ENCODE measurements around the gene PABPC1L2B.
"Not testable (repeated sequence)": the region's sequence is repeated elsewhere in the genome, so short reads cannot be mapped to it uniquely, and the experiment has no call there.

PABPC1L2B gene

DNA sequence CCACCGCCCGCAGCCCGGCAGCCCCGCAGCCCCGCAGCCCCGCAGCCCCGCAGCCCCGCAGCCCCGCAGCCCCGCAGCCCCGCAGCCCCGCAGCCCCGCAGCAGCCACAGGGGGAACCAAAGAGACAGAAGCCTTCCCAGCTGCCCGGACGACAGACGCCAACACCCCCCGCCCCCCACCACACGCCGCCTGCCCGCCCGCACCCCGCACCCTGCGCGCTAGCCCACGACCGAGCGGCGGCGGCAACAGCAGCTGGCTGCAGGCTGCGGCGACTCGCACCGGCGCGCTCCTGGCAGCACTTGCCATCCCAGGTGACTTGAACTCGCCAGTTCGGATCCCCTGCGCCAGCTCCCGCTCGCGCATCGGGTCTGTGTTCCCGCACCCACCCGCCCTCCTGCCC, at the start of gene PABPC1L2B:
PABPC1L2B (plus strand) TSS at position 207 of the 400 bp plus-strand sequence. CDS start 704 bp downstream, outside the sequence.
- H3K9ac ChIP-seq; H3K4me1 ChIP-seq (ENCODE audit: low read depth, poor library complexity, severe bottlenecking); H3K4me3 ChIP-seq (IDR thresholded peaks at IDR 0.05; ENCODE audit: insufficient read depth, low read depth, low read length); H3K27ac ChIP-seq; H3K27me3 ChIP-seq (ENCODE audit: insufficient read depth, low read depth); H4K20me1 ChIP-seq (ENCODE audit: insufficient read depth); H3K4me2 ChIP-seq; H3K36me3 ChIP-seq (ENCODE audit: insufficient read depth); H3K79me2 ChIP-seq (ENCODE audit: insufficient read depth, low read depth); H2AFZ ChIP-seq (ENCODE audit: low read depth): not testable (repeated sequence)

DNA sequence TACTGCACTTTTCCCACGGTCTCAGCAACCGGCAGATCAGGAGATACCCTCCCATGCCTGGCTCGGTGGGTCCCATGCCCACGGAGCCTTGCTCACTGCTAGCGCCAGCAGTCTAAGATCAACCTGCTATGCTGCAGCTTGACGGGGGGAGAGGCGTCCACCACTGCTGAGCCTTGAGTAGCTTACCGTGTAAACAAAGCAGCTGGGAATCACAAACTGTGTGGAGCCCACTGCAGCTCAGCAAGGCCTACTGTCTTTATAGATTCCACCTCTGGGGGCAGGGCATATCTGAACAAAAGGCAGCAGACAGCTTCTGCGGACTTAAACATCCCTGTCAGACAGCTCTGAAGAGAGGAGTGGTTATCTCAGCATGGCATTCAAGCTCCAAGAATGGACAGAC, 42.8 kb upstream of the PABPC1L2B start:
- not testable (repeated sequence) for H3K79me2 ChIP-seq (ENCODE audit: insufficient read depth, low read depth); H4K20me1 ChIP-seq (ENCODE audit: insufficient read depth); H3K27ac ChIP-seq; H3K27me3 ChIP-seq (ENCODE audit: insufficient read depth, low read depth); H3K4me1 ChIP-seq (ENCODE audit: low read depth, poor library complexity, severe bottlenecking); H3K4me2 ChIP-seq; H2AFZ ChIP-seq (ENCODE audit: low read depth); H3K9ac ChIP-seq; H3K4me3 ChIP-seq (IDR thresholded peaks at IDR 0.05; ENCODE audit: insufficient read depth, low read depth, low read length); H3K36me3 ChIP-seq (ENCODE audit: insufficient read depth)

DNA sequence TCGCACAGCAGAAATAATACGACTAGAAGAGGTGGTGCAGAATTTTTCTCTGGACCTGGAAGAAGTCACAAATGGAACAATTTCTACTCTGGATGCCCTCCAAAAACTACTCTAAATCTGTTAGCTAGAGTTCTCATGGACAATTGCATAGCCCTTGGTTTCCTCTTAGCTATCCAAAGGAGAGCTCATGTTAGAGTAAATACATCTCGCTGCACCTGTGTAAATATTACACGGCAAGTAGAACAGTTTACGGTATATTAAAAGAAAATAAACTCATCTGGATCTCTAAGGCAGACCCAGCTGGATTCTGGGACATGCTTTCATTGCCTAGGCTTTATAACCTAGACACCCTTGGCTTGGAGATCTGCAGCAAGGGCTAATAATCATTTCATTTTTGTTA, 30.9 kb upstream of the PABPC1L2B start:
- not testable (repeated sequence) for H4K20me1 ChIP-seq (ENCODE audit: insufficient read depth); H3K4me3 ChIP-seq (IDR thresholded peaks at IDR 0.05; ENCODE audit: insufficient read depth, low read depth, low read length); H3K27me3 ChIP-seq (ENCODE audit: insufficient read depth, low read depth); H3K9ac ChIP-seq; H3K36me3 ChIP-seq (ENCODE audit: insufficient read depth); H2AFZ ChIP-seq (ENCODE audit: low read depth); H3K79me2 ChIP-seq (ENCODE audit: insufficient read depth, low read depth); H3K4me2 ChIP-seq; H3K27ac ChIP-seq; H3K4me1 ChIP-seq (ENCODE audit: low read depth, poor library complexity, severe bottlenecking)

DNA sequence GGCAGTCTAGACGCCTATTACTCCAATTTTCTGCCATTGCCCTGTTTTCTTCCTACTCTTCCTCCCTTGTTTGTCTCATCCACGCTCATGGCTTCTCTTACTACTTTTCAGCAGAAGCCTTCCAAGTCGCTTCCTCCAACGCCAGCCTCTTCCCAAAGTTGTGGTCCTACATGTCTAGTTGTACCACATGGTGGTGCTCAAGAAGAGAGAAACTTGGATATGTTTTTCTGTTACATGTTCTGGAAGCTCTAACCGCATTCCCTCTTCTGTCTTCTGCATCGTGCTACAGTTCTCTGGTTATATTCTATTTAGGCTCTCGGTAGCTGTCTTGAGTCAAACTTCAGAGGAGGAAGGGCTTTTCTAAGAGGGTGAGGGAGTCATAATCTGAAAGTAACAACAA, 27.9 kb upstream of the PABPC1L2B start:
- not testable (repeated sequence) for H3K9ac ChIP-seq; H4K20me1 ChIP-seq (ENCODE audit: insufficient read depth); H3K4me2 ChIP-seq; H3K79me2 ChIP-seq (ENCODE audit: insufficient read depth, low read depth); H3K4me3 ChIP-seq (IDR thresholded peaks at IDR 0.05; ENCODE audit: insufficient read depth, low read depth, low read length); H2AFZ ChIP-seq (ENCODE audit: low read depth); H3K27me3 ChIP-seq (ENCODE audit: insufficient read depth, low read depth); H3K36me3 ChIP-seq (ENCODE audit: insufficient read depth); H3K27ac ChIP-seq; H3K4me1 ChIP-seq (ENCODE audit: low read depth, poor library complexity, severe bottlenecking)

DNA sequence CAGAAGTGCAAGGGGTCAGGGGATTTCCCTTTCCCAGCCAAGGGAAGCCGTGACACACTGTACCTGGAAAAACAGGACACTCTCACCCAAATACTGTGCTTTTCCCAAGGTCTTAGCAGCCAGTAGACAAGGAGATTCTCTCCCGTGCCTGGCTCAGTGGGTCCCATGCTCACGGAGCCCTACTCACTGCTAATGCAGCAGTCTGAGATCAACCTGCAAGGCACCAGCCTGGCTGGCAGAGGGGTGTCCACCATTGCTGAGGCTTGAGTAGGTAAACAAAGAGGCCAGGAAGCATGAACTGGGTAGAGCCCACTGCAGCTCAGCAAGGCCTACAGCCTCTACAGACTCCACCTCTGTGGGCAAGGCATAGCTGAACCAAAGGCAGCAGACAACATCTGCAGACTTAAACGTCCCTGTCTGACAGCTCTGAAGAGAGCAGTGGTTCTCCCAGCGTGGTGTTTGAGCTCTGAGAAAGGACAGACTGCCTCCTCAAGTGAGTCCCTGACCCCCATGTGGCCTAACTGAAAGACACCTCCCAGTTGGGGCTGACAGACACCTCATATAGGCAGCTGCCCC, 21.8 kb upstream of the PABPC1L2B start:
- not testable (repeated sequence) for H2AFZ ChIP-seq (ENCODE audit: low read depth); H3K27me3 ChIP-seq (ENCODE audit: insufficient read depth, low read depth); H3K79me2 ChIP-seq (ENCODE audit: insufficient read depth, low read depth); H3K4me2 ChIP-seq; H3K4me1 ChIP-seq (ENCODE audit: low read depth, poor library complexity, severe bottlenecking); H3K9ac ChIP-seq; H3K27ac ChIP-seq; H3K4me3 ChIP-seq (IDR thresholded peaks at IDR 0.05; ENCODE audit: insufficient read depth, low read depth, low read length); H4K20me1 ChIP-seq (ENCODE audit: insufficient read depth); H3K36me3 ChIP-seq (ENCODE audit: insufficient read depth)

DNA sequence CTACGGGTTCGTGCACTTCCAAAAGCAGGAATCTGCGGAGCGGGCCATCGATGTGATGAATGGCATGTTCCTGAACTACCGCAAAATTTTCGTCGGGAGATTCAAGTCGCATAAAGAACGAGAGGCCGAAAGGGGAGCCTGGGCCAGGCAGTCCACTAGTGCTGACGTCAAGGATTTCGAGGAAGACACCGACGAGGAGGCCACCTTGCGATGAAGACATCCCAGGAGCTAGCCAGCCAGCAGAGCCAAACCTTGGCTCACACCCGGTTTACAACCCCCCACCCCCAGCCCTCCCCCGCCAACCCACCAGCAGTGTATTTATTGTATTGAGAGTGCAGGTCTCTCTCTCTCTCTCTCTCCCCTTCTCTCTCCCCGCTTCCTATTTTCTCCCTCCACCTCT, 1.3 kb downstream of the PABPC1L2B start:
- not testable (repeated sequence) for H3K27me3 ChIP-seq (ENCODE audit: insufficient read depth, low read depth); H3K4me3 ChIP-seq (IDR thresholded peaks at IDR 0.05; ENCODE audit: insufficient read depth, low read depth, low read length); H3K79me2 ChIP-seq (ENCODE audit: insufficient read depth, low read depth); H3K36me3 ChIP-seq (ENCODE audit: insufficient read depth); H3K27ac ChIP-seq; H3K9ac ChIP-seq; H3K4me2 ChIP-seq; H4K20me1 ChIP-seq (ENCODE audit: insufficient read depth); H2AFZ ChIP-seq (ENCODE audit: low read depth); H3K4me1 ChIP-seq (ENCODE audit: low read depth, poor library complexity, severe bottlenecking)

DNA sequence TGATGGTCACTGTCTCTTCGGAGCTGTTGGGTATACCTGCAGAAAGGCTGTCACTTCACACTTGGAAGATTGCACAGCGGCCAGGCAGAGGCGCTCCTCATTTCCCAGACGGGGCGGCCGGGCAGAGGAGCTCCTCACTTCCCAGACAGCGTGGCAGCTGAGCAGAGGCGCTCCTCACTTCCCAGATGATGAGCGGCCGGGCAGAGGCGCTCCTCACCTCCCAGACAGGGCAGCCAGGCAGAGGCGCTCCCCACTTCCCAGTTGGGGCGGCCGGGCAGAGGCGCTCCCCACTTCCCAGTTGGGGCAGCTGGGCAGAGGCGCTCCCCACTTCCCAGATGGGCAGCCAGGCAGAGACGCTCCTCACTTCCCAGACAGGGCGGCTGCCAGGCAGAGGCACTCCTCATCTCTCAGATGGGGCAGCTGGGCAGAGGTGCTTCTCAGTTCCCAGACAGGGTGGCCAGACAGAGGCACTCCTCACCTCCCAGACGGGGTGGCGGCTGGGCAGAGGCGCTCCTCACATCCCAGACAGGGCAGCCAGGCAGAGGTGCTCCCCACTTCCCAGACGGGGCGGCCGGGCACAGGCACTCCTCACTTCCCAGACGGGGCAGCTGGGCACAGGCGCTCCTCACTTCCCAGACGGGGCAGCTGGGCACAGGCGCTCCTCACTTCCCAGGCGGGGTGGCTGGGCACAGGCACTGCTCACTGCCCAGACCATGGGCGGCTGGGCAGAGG, 18.8 kb downstream of the PABPC1L2B start:
- no peaks in the 10 kb centered on the region for H3K27me3 ChIP-seq (ENCODE audit: insufficient read depth, low read depth)
- H3K27ac ChIP-seq, result no peak overlapping the region
- H3K4me2 ChIP-seq, result no peak overlapping the region
- no peaks in the 10 kb centered on the region for H3K4me1 ChIP-seq (ENCODE audit: low read depth, poor library complexity, severe bottlenecking)
- H3K79me2 ChIP-seq (ENCODE audit: insufficient read depth, low read depth), result no peaks in the 10 kb centered on the region
- H4K20me1 ChIP-seq (ENCODE audit: insufficient read depth), result no peaks in the 10 kb centered on the region
- H3K4me3 ChIP-seq (IDR thresholded peaks at IDR 0.05; ENCODE audit: insufficient read depth, low read depth, low read length), result no peak overlapping the region
- TF ChIP-seq, protein P1, sequence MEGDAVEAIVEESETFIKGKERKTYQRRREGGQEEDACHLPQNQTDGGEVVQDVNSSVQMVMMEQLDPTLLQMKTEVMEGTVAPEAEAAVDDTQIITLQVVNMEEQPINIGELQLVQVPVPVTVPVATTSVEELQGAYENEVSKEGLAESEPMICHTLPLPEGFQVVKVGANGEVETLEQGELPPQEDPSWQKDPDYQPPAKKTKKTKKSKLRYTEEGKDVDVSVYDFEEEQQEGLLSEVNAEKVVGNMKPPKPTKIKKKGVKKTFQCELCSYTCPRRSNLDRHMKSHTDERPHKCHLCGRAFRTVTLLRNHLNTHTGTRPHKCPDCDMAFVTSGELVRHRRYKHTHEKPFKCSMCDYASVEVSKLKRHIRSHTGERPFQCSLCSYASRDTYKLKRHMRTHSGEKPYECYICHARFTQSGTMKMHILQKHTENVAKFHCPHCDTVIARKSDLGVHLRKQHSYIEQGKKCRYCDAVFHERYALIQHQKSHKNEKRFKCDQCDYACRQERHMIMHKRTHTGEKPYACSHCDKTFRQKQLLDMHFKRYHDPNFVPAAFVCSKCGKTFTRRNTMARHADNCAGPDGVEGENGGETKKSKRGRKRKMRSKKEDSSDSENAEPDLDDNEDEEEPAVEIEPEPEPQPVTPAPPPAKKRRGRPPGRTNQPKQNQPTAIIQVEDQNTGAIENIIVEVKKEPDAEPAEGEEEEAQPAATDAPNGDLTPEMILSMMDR (conservative IDR thresholded peaks at IDR 0.05; ENCODE audit: low read depth, low read length), result no peak
- H2AFZ ChIP-seq (ENCODE audit: low read depth), result no peak overlapping the region
- no peaks in the 10 kb centered on the region for H3K36me3 ChIP-seq (ENCODE audit: insufficient read depth)
- H3K9ac ChIP-seq, result no peak overlapping the region

DNA sequence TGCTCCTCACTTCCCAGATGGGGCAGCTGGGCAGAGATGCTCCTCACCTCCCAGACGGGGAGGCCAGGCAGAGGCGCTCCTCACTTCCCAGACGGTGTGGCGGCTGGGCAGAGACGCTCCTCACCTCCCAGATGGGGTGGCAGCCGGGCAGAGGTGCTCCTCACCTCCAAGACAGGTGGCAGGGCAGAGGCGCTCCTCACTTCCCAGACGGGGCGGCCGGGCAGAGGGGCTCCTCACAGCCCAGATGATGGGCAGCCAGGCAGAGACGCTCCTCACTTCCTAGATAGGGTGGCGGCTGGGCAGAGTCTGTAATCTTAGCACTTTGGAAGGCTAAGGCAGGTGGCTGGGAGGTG, 19.3 kb downstream of the PABPC1L2B start:
- H2AFZ ChIP-seq (ENCODE audit: low read depth); H3K9ac ChIP-seq; H3K36me3 ChIP-seq (ENCODE audit: insufficient read depth); H3K27ac ChIP-seq; H3K4me1 ChIP-seq (ENCODE audit: low read depth, poor library complexity, severe bottlenecking); H3K4me2 ChIP-seq; H4K20me1 ChIP-seq (ENCODE audit: insufficient read depth); H3K4me3 ChIP-seq (IDR thresholded peaks at IDR 0.05; ENCODE audit: insufficient read depth, low read depth, low read length); H3K79me2 ChIP-seq (ENCODE audit: insufficient read depth, low read depth); H3K27me3 ChIP-seq (ENCODE audit: insufficient read depth, low read depth): not testable (repeated sequence)

Data from KMS-11 (cell line).